Uterus (tissue), 4 donors: ENCODE data around the gene CDYL. TPM values are rescaled to one million over a fixed set of nuclear protein-coding genes. Genes with fewer than 3 reads are reported as not detected.

Experiments
- DNase-seq, 2 donors: peaks; one replicate each; pipeline ENCODE4 v3.0.0-alpha.2; 2019 to 2020
- H3K27ac ChIP-seq, 2 donors: fragments of 200-600 bp; sonication (generic); 1 replicate in 1 of 2; 2 replicates in 1 of 2; pipeline ENCODE4 v1.5.1; 2016 to 2018
- H3K27me3 ChIP-seq, 2 donors: fragments of 200-600 bp; sonication (generic); one replicate each; pipeline ENCODE4 v1.5.1; 2018 to 2019; ENCODE audit warnings: control low read depth in 1 of 2
- H3K36me3 ChIP-seq, 2 donors: fragments of 200-600 bp; sonication (generic); one replicate each; pipeline ENCODE4 v1.5.1; 2019; ENCODE audit warnings: control low read depth in 1 of 2
- H3K4me1 ChIP-seq, 2 donors: fragments of 200-600 bp; sonication (generic); one replicate each; pipeline ENCODE4 v1.5.1; 2018 to 2019; ENCODE audit warnings: control low read depth in 1 of 2
- H3K4me3 ChIP-seq, 2 donors: fragments of 200-600 bp; sonication (generic); 1 replicate in 1 of 2; 2 replicates in 1 of 2; pipeline ENCODE4 v1.5.1; 2018 to 2019; ENCODE audit warnings: mild to moderate bottlenecking in 1 of 2
- H3K9me3 ChIP-seq, 2 donors: fragments of 200-600 bp; sonication (generic); one replicate each; pipeline ENCODE4 v1.5.1; 2019; ENCODE audit warnings: control low read depth in 1 of 2
- POLR2A ChIP-seq, 2 donors: fragments of 450-650 bp; IDR thresholded peaks; one replicate each; pipeline ENCODE4 v1.6.1; 2016; ENCODE audit warnings: antibody characterized with exemption in 2 of 2, mild to moderate bottlenecking in 1 of 2, moderate library complexity in 1 of 2
- intact Hi-C: fragments of 100-400 bp; cut with DNase I; formaldehyde crosslinking; loops from one replicate; pipeline ENCODE4 v1.15.1; 2023; ENCODE audit warnings: low total_unique reads
- total RNA-seq, 4 donors: library from RNA; depleted of rRNA in 3 of 4; stranded (reverse); fragments of >200 nt in 3 of 4; gene quantifications; one replicate each; pipeline versions ENCODE4 v1.1.0 to v1.2.4, GENCODE V29; 2014 to 2023
- TF ChIP-seq, protein P1 (sequence below), 4 experiments: fragments of 200-600 bp in 2 of 4; fragments of 450-650 bp in 2 of 4; sonication (generic) in 2 of 4; IDR thresholded peaks; one replicate each; pipeline ENCODE4 v1.5.1; 2016 to 2019; ENCODE audit warnings: antibody characterized with exemption in 4 of 4, mild to moderate bottlenecking in 2 of 4, moderate library complexity in 1 of 4
- donor health status: DM: yes; HTN: yes; CAD: no.

CDYL gene
- total RNA-seq, 4 donors from 2014 or later = 24.1 to 118 (median 42.3) TPM

DNA sequence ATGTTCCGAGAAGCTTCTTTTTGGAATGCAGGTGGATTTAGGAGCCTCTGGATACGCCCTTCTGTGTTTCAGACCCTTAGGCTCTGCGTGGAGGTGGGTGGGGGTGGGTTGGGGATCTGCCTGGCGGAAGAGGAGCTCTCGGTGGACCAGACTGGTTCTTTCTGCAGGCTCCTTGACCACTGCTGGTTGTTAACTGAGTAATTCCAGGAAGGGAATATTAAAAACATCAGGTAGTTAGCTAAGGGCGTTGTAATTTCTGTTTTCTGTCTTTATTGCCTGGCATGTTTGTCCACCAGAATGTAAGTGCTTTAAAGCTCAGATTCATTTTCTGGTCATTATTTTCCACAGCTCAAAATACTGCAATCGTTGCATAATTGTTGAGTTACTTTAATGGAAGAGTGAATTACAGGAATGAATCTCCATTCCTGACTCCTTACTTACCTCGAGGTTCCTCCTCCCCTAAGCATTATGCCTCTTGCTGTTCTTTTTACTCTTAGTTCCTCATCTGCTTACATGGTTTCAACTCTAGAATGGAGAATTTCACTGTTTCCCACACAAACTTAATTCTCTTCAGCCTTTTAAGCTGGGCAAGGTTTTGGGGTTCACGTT is 5.9 kb downstream of the CDYL start:
- Histone ChIP-seq H3K36me3 (no peaks in the 10 kb centered on the region), H3K4me1 (peaks cover 0 to 4% of the 10 kb centered on the region in 2 donors), H3K9me3 (no peaks in the 10 kb centered on the region), H3K4me3 (no peak overlapping the region), H3K27me3 (no peaks in the 10 kb centered on the region), H3K27ac (peak overlapping the region in 1 of 2 donors; percentile 50)
- intact Hi-C loops = no loop called here
- DNase-seq = no peak
- TF ChIP-seq, protein P1, sequence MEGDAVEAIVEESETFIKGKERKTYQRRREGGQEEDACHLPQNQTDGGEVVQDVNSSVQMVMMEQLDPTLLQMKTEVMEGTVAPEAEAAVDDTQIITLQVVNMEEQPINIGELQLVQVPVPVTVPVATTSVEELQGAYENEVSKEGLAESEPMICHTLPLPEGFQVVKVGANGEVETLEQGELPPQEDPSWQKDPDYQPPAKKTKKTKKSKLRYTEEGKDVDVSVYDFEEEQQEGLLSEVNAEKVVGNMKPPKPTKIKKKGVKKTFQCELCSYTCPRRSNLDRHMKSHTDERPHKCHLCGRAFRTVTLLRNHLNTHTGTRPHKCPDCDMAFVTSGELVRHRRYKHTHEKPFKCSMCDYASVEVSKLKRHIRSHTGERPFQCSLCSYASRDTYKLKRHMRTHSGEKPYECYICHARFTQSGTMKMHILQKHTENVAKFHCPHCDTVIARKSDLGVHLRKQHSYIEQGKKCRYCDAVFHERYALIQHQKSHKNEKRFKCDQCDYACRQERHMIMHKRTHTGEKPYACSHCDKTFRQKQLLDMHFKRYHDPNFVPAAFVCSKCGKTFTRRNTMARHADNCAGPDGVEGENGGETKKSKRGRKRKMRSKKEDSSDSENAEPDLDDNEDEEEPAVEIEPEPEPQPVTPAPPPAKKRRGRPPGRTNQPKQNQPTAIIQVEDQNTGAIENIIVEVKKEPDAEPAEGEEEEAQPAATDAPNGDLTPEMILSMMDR (IDR thresholded peaks at IDR 0.05) = no peak
- TF ChIP-seq POLR2A (IDR thresholded peaks at IDR 0.05) = no peak

DNA sequence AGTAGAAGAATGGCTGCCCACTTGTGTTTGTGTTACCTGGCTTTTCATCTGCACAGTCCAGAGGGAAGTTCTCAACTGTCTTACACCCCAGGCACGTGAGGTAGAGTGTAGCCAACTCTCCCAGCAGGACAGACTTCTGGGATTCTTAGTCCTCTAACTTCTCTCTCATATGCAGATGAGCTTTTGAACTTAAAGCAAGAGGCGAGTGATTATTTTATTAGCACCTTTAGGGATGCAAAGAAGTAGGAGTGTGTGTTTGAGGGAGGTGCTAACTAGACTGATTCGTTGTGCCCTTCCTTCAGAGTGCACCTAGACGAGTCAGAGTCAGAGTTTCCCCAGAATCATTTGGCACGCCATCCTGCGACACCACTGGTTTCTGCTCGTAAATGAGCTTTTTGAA is 10.8 kb downstream of the CDYL start:
- Histone ChIP-seq H3K27me3 (no peaks in the 10 kb centered on the region), H3K9me3 (no peaks in the 10 kb centered on the region), H3K36me3 (no peaks in the 10 kb centered on the region), H3K27ac (no peak overlapping the region), H3K4me3 (no peak overlapping the region), H3K4me1 (peaks cover 4% of the 10 kb centered on the region in 2 donors)
- no peak for TF ChIP-seq POLR2A (IDR thresholded peaks at IDR 0.05)
- TF ChIP-seq, protein P1 (IDR thresholded peaks at IDR 0.05) = no peak
- intact Hi-C loops = no loop called here
- no peak for DNase-seq

DNA sequence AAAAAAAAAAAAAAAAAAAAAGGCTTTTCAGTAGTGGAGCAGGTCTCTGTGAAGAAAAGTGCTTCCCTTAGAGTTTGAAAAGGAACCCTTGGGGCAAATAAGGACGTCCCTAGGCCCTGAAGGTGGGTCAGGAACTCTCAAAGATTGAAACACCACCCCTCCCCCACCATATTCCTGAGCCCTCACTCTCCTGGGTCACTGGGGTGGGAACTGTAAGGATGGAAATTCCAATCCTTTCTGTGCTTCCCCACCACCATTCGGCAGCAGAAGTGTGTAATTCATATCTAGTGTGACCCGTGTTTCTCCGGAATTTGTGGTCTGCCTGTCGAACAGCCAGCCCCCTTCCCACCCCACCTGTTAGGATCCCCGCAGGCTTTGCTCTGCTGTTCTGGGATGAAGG is 12.3 kb downstream of the CDYL start:
- Histone ChIP-seq H3K4me3 (no peak overlapping the region), H3K9me3 (no peaks in the 10 kb centered on the region), H3K4me1 (peaks cover 4 to 9% of the 10 kb centered on the region in 2 donors), H3K36me3 (no peaks in the 10 kb centered on the region), H3K27ac (no peak overlapping the region), H3K27me3 (no peaks in the 10 kb centered on the region)
- intact Hi-C loops = no loop called here
- TF ChIP-seq, protein P1 (IDR thresholded peaks at IDR 0.05) = no peak
- no peak for TF ChIP-seq POLR2A (IDR thresholded peaks at IDR 0.05)
- DNase-seq = no peak

DNA sequence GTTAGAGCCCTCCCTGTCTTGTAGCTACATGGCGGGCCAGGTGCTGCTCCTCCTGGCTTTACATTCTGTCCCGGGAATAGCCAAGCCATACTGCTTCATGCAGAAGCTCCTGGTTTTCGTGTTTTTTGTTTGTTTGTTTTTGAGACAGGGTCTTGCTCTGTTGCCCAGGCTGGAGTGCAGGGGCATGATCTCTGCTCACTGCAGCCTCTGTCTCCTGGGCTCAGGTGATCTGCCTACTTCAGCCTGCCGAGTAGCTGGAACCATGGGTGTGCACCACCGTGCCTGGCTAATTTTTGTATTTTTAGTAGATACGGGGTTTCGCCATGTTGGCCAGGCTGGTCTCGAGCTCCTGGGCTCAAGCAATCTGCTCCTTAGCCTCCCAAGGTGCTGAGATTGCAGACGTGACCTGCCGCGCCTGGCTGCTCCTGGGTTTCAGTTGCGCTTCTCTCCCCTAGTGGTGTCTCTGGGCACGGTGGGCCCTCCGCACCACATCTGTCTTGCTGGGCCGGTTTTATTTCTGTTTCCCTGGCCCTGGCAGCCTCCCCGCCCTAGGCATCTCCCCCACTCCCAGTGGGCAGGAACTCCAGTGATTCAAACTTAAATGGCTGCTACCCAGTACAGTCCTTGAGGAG is 12.9 kb downstream of the CDYL start:
- Histone ChIP-seq H3K9me3 (no peaks in the 10 kb centered on the region), H3K27me3 (no peaks in the 10 kb centered on the region), H3K4me3 (no peak overlapping the region), H3K36me3 (no peaks in the 10 kb centered on the region), H3K4me1 (peaks cover 4 to 15% of the 10 kb centered on the region in 2 donors), H3K27ac (no peak overlapping the region)
- intact Hi-C loops = no loop called here
- no peak for TF ChIP-seq POLR2A (IDR thresholded peaks at IDR 0.05)
- TF ChIP-seq, protein P1 (IDR thresholded peaks at IDR 0.05) = no peak
- DNase-seq = no peak

DNA sequence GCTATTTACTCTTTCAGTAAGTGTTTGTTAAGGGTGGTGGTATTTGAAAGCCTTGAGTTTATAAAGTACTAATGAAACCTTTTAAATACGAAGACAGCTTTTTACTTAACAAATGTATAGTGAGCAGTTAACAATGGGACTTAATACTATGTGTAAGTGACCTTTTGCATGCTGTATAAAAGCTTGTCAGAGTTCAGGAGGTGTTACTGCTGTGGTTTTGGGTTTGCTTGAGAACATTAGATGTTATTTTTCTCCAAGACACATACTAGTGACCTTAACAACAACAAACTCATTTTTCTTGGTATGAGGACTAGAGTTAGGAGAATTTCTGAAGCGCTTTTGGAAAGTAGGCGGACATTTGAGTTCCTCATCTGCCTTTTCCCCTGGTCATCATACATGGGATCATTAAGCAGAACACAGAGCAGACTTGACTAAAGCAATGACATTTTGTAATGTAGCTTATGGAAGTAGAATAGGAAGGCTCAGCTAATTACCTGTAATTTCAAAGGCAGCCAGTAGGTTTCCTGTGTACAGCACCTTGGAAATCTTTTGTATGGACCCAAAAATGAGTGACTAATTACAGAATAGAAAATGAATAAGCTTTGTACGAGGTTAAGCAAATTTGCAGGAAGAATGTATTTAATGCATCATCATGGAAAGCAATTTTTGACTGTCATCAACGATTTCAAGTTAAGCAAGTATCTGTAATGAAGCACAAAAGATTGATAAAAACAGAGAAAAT is 14.1 kb downstream of the CDYL start:
- no peak for DNase-seq
- intact Hi-C loops = no loop called here
- no peaks in the 10 kb centered on the region for H3K36me3 ChIP-seq
- H3K4me3 ChIP-seq = no peak overlapping the region
- no peak for TF ChIP-seq POLR2A (IDR thresholded peaks at IDR 0.05)
- TF ChIP-seq, protein P1 (IDR thresholded peaks at IDR 0.05) = no peak
- no peaks in the 10 kb centered on the region for H3K27me3 ChIP-seq
- H3K4me1 ChIP-seq = peaks cover 4 to 18% of the 10 kb centered on the region in 2 donors
- no peaks in the 10 kb centered on the region for H3K9me3 ChIP-seq
- H3K27ac ChIP-seq = no peak overlapping the region
